ENCODE measurements around the gene SLC25A4. TPM values are rescaled to one million over a fixed set of nuclear protein-coding genes. Genes with fewer than 3 reads are reported as not detected.
"Not testable (repeated sequence)": the region's sequence is repeated elsewhere in the genome, so short reads cannot be mapped to it uniquely, and the experiment has no call there.

SLC25A4 gene
- total RNA-seq, 2 donors from 2014 or later: 19.5 to 22.0 TPM

GRCh38 chr4:185118876-185119275 is 24.2 kb upstream of the SLC25A4 start:
- TF ChIP-seq CTCF (conservative IDR thresholded peaks at IDR 0.05): no peak
- Histone ChIP-seq H3K27ac (ENCODE audit: low read depth, low read length) (no peak overlapping the region), H3K4me3 (ENCODE audit: low read length) (no peak overlapping the region), H3K9me3 (ENCODE audit: control insufficient read depth, low read length) (no peaks in the 10 kb centered on the region), H3K9ac (ENCODE audit: extremely low read depth, low read length, poor library complexity, severe bottlenecking) (no peak overlapping the region), H3K36me3 (ENCODE audit: control insufficient read depth, insufficient read depth, low read length) (no peaks in the 10 kb centered on the region), H3K27me3 (ENCODE audit: control insufficient read depth, insufficient read depth, low read length, poor library complexity, severe bottlenecking) (no peaks in the 10 kb centered on the region), H3K4me1 (ENCODE audit: control insufficient read depth, insufficient read depth, low read length) (no peaks in the 10 kb centered on the region)
- Mint-ChIP-seq H3K4me3 (no peak overlapping the region), H3K27me3 (ENCODE audit: insufficient read depth) (peaks cover 4% of the 10 kb centered on the region), H3K9me3 (no peaks in the 10 kb centered on the region), H3K4me1 (peaks cover 21% of the 10 kb centered on the region), H3K27ac (no peak overlapping the region), H3K36me3 (ENCODE audit: low read depth) (no peaks in the 10 kb centered on the region)
- no peak for DNase-seq
- WGBS, 2 experiments (ENCODE audit: insufficient coverage in 1 of 2, insufficient read length in 1 of 2): 90 to 96% methylated on average over 7 of the region's 7 CpGs

GRCh38 chr4:185119467-185119866 is 23.6 kb upstream of the SLC25A4 start:
- not testable (repeated sequence) for H3K9ac ChIP-seq (ENCODE audit: extremely low read depth, low read length, poor library complexity, severe bottlenecking); DNase-seq; H3K9me3 Mint-ChIP-seq; H3K27me3 Mint-ChIP-seq (ENCODE audit: insufficient read depth); H3K27ac Mint-ChIP-seq; H3K4me1 ChIP-seq (ENCODE audit: control insufficient read depth, insufficient read depth, low read length); H3K27me3 ChIP-seq (ENCODE audit: control insufficient read depth, insufficient read depth, low read length, poor library complexity, severe bottlenecking); H3K4me3 Mint-ChIP-seq; H3K27ac ChIP-seq (ENCODE audit: low read depth, low read length); H3K36me3 Mint-ChIP-seq (ENCODE audit: low read depth); H3K36me3 ChIP-seq (ENCODE audit: control insufficient read depth, insufficient read depth, low read length); H3K4me3 ChIP-seq (ENCODE audit: low read length); H3K9me3 ChIP-seq (ENCODE audit: control insufficient read depth, low read length)
- 91 to 93% methylated on average over 2 to 5 of the region's 5 CpGs for WGBS, 2 experiments (ENCODE audit: insufficient coverage in 1 of 2, insufficient read length in 1 of 2)
- peaks cover 21% of the 10 kb centered on the region for H3K4me1 Mint-ChIP-seq

DNA sequence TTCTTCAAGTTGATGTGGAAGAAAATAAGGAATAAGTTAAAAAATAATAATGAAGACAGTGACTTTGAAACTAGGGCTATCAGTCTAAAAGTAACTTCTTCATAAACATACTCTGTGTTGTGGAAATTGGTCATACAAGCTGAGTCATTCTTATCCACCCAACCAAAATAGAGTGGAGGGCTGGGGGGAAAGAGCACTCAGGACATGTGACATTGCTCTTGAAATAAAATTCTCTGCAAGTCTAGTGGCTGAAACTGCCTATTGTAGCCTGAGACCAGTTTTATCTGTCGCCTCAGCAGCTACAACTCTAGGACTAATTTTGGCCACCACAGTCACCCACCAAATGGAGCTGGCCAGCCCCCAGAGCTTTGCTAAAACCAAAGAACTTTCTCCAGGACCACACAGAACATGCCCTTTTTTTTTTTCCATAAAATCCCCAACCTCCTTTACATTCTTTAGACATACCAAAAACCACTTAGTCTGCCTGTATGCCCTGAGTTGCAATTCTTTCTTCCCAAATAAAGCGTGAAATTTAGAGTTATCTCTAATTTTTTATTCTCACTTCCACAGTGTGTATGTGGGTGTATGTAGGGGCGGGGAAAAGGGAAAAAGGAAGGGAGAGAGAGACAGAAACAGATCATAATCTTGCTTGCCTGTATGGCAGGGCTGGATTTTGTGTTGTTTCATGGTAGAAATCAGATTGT is 23.0 kb upstream of the SLC25A4 start:
- no peaks in the 10 kb centered on the region for H3K36me3 ChIP-seq (ENCODE audit: control insufficient read depth, insufficient read depth, low read length)
- WGBS, 2 experiments (ENCODE audit: insufficient coverage in 1 of 2, insufficient read length in 1 of 2): 71 to 91% methylated on average over 1 to 3 of the region's 3 CpGs
- DNase-seq: no peak
- H3K27ac ChIP-seq (ENCODE audit: low read depth, low read length): no peak overlapping the region
- Mint-ChIP-seq H3K27ac (peak overlapping the region; percentile 7), H3K27me3 (ENCODE audit: insufficient read depth) (peaks cover 8% of the 10 kb centered on the region), H3K4me1 (peaks cover 21% of the 10 kb centered on the region), H3K4me3 (no peak overlapping the region), H3K9me3 (peaks cover 1% of the 10 kb centered on the region), H3K36me3 (ENCODE audit: low read depth) (no peaks in the 10 kb centered on the region)
- H3K4me1 ChIP-seq (ENCODE audit: control insufficient read depth, insufficient read depth, low read length): no peaks in the 10 kb centered on the region
- TF ChIP-seq CTCF (conservative IDR thresholded peaks at IDR 0.05): no peak
- no peaks in the 10 kb centered on the region for H3K9me3 ChIP-seq (ENCODE audit: control insufficient read depth, low read length)
- H3K4me3 ChIP-seq (ENCODE audit: low read length): no peak overlapping the region
- no peaks in the 10 kb centered on the region for H3K27me3 ChIP-seq (ENCODE audit: control insufficient read depth, insufficient read depth, low read length, poor library complexity, severe bottlenecking)
- H3K9ac ChIP-seq (ENCODE audit: extremely low read depth, low read length, poor library complexity, severe bottlenecking): no peak overlapping the region

DNA sequence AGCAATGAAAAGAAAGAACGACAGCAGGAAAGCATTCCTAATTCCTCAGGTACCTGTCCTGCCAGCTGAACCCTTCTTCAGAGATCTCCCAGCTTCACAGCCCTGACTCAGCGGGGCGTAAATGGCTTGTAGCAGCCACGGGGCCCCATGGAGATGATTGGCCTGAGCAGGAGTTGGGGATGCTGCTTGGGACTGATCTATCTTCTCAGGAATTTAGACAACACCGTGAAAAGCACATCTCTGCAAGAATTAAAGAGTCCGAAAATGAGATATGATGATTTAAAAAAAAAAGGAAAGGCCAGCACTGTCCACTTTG is 22.5 kb upstream of the SLC25A4 start:
- Histone ChIP-seq H3K36me3 (ENCODE audit: control insufficient read depth, insufficient read depth, low read length) (no peaks in the 10 kb centered on the region), H3K27me3 (ENCODE audit: control insufficient read depth, insufficient read depth, low read length, poor library complexity, severe bottlenecking) (no peaks in the 10 kb centered on the region), H3K9me3 (ENCODE audit: control insufficient read depth, low read length) (no peaks in the 10 kb centered on the region), H3K27ac (ENCODE audit: low read depth, low read length) (no peak overlapping the region), H3K9ac (ENCODE audit: extremely low read depth, low read length, poor library complexity, severe bottlenecking) (no peak overlapping the region), H3K4me1 (ENCODE audit: control insufficient read depth, insufficient read depth, low read length) (no peaks in the 10 kb centered on the region), H3K4me3 (ENCODE audit: low read length) (no peak overlapping the region)
- Mint-ChIP-seq H3K27me3 (ENCODE audit: insufficient read depth) (peaks cover 10% of the 10 kb centered on the region), H3K36me3 (ENCODE audit: low read depth) (no peaks in the 10 kb centered on the region), H3K4me3 (no peak overlapping the region), H3K27ac (no peak overlapping the region), H3K4me1 (peaks cover 21% of the 10 kb centered on the region), H3K9me3 (peaks cover 4% of the 10 kb centered on the region)
- peak; percentile 75 for DNase-seq
- no peak for TF ChIP-seq CTCF (conservative IDR thresholded peaks at IDR 0.05)
- 65% methylated on average over 6 of the region's 6 CpGs; no CpG with 5 or more reads in 1 of the 2 experiments for WGBS, 2 experiments (ENCODE audit: insufficient coverage in 1 of 2, insufficient read length in 1 of 2)
